Parathyroid adenoma (tissue), 2 donors: ENCODE data around the gene PDRG1.

Experiments used
- H2AFZ ChIP-seq: fragments of 300-600 bp; sonication (generic); one replicate; pipeline ENCODE4 v1.7.0; 2017; ENCODE audit warnings: antibody characterized with exemption, mild to moderate bottlenecking
- H3K27ac ChIP-seq: fragments of 300-600 bp; sonication (generic); one replicate; pipeline ENCODE4 v1.7.0; 2017
- H3K27me3 ChIP-seq: fragments of 300-600 bp; sonication (generic); one replicate; pipeline ENCODE4 v1.7.0; 2017; ENCODE audit warnings: low read length; ENCODE audit not compliant: control insufficient read depth, insufficient read depth
- H3K36me3 ChIP-seq: fragments of 300-600 bp; sonication (generic); one replicate; pipeline ENCODE4 v1.7.0; 2017; ENCODE audit warnings: low read length; ENCODE audit not compliant: control insufficient read depth, insufficient read depth
- H3K4me1 ChIP-seq: fragments of 300-600 bp; sonication (generic); one replicate; pipeline ENCODE4 v1.7.0; 2017; ENCODE audit warnings: control low read depth
- H3K4me2 ChIP-seq: fragments of 300-600 bp; sonication (generic); one replicate; pipeline ENCODE4 v1.7.0; 2017; ENCODE audit warnings: low read length
- H3K4me3 ChIP-seq: fragments of 300-600 bp; sonication (generic); one replicate; pipeline ENCODE4 v1.7.0; 2017; ENCODE audit warnings: low read depth, low read length
- H3K79me2 ChIP-seq: fragments of 300-600 bp; sonication (generic); one replicate; pipeline ENCODE4 v1.7.0; 2017; ENCODE audit warnings: control low read depth
- H3K9ac ChIP-seq: fragments of 300-600 bp; sonication (generic); one replicate; pipeline ENCODE4 v1.7.0; 2017; ENCODE audit warnings: mild to moderate bottlenecking
- H3K9me3 ChIP-seq: fragments of 300-600 bp; sonication (generic); one replicate; pipeline ENCODE4 v1.7.0; 2017; ENCODE audit warnings: low read length; ENCODE audit not compliant: control insufficient read depth
- CTCF ChIP-seq: fragments of 300-600 bp; sonication (generic); IDR thresholded peaks from one replicate; pipeline ENCODE4 v1.7.0; 2017; ENCODE audit warnings: antibody characterized with exemption, mild to moderate bottlenecking
- donor health status: primary hyperparathyroidism.

PDRG1 gene

GRCh38 chr20:31896049-31896448, 55.8 kb downstream of the PDRG1 start:
- no peaks in the 10 kb centered on the region for H3K9me3 ChIP-seq
- TF ChIP-seq CTCF, result no peak
- H3K79me2 ChIP-seq, result no peaks in the 10 kb centered on the region
- no peak overlapping the region for H3K9ac ChIP-seq
- no peak overlapping the region for H2AFZ ChIP-seq
- no peak overlapping the region for H3K27ac ChIP-seq
- no peak overlapping the region for H3K4me3 ChIP-seq
- H3K4me1 ChIP-seq, result peaks cover 9% of the 10 kb centered on the region
- H3K4me2 ChIP-seq, result no peak overlapping the region
- H3K36me3 ChIP-seq, result no peaks in the 10 kb centered on the region
- no peaks in the 10 kb centered on the region for H3K27me3 ChIP-seq

GRCh38 chr20:31894980-31895675, 56.7 kb downstream of the PDRG1 start:
- Histone ChIP-seq H3K9ac (no peak overlapping the region), H3K79me2 (no peaks in the 10 kb centered on the region), H3K27ac (peak overlapping the region; percentile 85), H3K9me3 (no peaks in the 10 kb centered on the region), H3K4me3 (no peak overlapping the region), H2AFZ (peak overlapping the region; percentile 93), H3K27me3 (no peaks in the 10 kb centered on the region), H3K4me2 (peak overlapping the region; percentile 44), H3K36me3 (no peaks in the 10 kb centered on the region), H3K4me1 (peaks cover 9% of the 10 kb centered on the region)
- no peak for TF ChIP-seq CTCF
